Measurements from ENCODE around the gene AQP2. TPM values are rescaled to one million over a fixed set of nuclear protein-coding genes. Genes with fewer than 3 reads are reported as not detected.
"Not testable (repeated sequence)": the region's sequence is repeated elsewhere in the genome, so short reads cannot be mapped to it uniquely, and the experiment has no call there.

AQP2 gene
- total RNA-seq, 3 donors from 2014 or later (not counting 1 experiment from before 2014, with no cell fraction given): not detected

- no peak for TF ChIP-seq CTCF (IDR thresholded peaks at IDR 0.05)
- ATAC-seq (no peak), DNase-seq (no peak)
- Mint-ChIP-seq H3K9me3 (no peaks in the 10 kb centered on the region), H3K36me3 (no peaks in the 10 kb centered on the region), H3K4me1 (no peaks in the 10 kb centered on the region), H3K27ac (no peak overlapping the region), H3K4me3 (no peak overlapping the region), H3K27me3 (ENCODE audit: low read depth in 2 of 2) (no peaks in the 10 kb centered on the region)
- Histone ChIP-seq H3K9me3 (ENCODE audit: control insufficient read depth, insufficient read depth, low read length) (no peaks in the 10 kb centered on the region), H3K4me1 (ENCODE audit: control insufficient read depth, insufficient read depth, low read length) (peaks cover 10% of the 10 kb centered on the region), H3K36me3 (ENCODE audit: control insufficient read depth, insufficient read depth, low read length) (no peaks in the 10 kb centered on the region), H3K27ac (ENCODE audit: low read length) (no peak overlapping the region), H3K27me3 (ENCODE audit: control insufficient read depth, insufficient read depth, low read length) (no peaks in the 10 kb centered on the region), H3K4me3 (ENCODE audit: low read length) (no peak overlapping the region)
- intact Hi-C loops (cut with micrococcal nuclease): no loop called here
- 16% methylated on average over 7 of the region's 8 CpGs for WGBS (ENCODE audit: insufficient coverage)
These were observed 33.4 kb downstream of the AQP2 start for GRCh38 chr12:49983892-49984291.

GRCh38 chr12:49984476-49985359, 34.2 kb downstream of the AQP2 start:
- DNase-seq (no peak), ATAC-seq (no peak)
- Mint-ChIP-seq H3K9me3 (no peaks in the 10 kb centered on the region), H3K4me1 (no peaks in the 10 kb centered on the region), H3K27ac (no peak overlapping the region), H3K4me3 (no peak overlapping the region), H3K36me3 (no peaks in the 10 kb centered on the region), H3K27me3 (ENCODE audit: low read depth in 2 of 2) (no peaks in the 10 kb centered on the region)
- peaks cover under 1% of the 10 kb centered on the region for H3K36me3 ChIP-seq (ENCODE audit: control insufficient read depth, insufficient read depth, low read length)
- intact Hi-C loops (cut with micrococcal nuclease): no loop called here
- no peaks in the 10 kb centered on the region for H3K9me3 ChIP-seq (ENCODE audit: control insufficient read depth, insufficient read depth, low read length)
- H3K4me3 ChIP-seq (ENCODE audit: low read length): no peak overlapping the region
- TF ChIP-seq CTCF (IDR thresholded peaks at IDR 0.05): no peak
- 99% methylated on average over 9 of the region's 9 CpGs for WGBS (ENCODE audit: insufficient coverage)
- no peak overlapping the region for H3K27ac ChIP-seq (ENCODE audit: low read length)
- no peaks in the 10 kb centered on the region for H3K27me3 ChIP-seq (ENCODE audit: control insufficient read depth, insufficient read depth, low read length)
- H3K4me1 ChIP-seq (ENCODE audit: control insufficient read depth, insufficient read depth, low read length): peaks cover 10% of the 10 kb centered on the region

- no peaks in the 10 kb centered on the region for H3K4me1 Mint-ChIP-seq
- peaks cover 4% of the 10 kb centered on the region for H3K36me3 ChIP-seq (ENCODE audit: control insufficient read depth, insufficient read depth, low read length)
- DNase-seq: no peak
- H3K9me3 ChIP-seq (ENCODE audit: control insufficient read depth, insufficient read depth, low read length): no peaks in the 10 kb centered on the region
- no peaks in the 10 kb centered on the region for H3K9me3 Mint-ChIP-seq
- intact Hi-C loops (cut with micrococcal nuclease): no loop called here
- H3K27me3 ChIP-seq (ENCODE audit: control insufficient read depth, insufficient read depth, low read length): no peaks in the 10 kb centered on the region
- peaks cover 10% of the 10 kb centered on the region for H3K4me1 ChIP-seq (ENCODE audit: control insufficient read depth, insufficient read depth, low read length)
- H3K27me3 Mint-ChIP-seq (ENCODE audit: low read depth in 2 of 2): no peaks in the 10 kb centered on the region
- no peak overlapping the region for H3K4me3 ChIP-seq (ENCODE audit: low read length)
- peak overlapping the region in 1 of 2 donors; percentile 13 for H3K27ac Mint-ChIP-seq
- no peak for TF ChIP-seq CTCF (IDR thresholded peaks at IDR 0.05)
- no peaks in the 10 kb centered on the region for H3K36me3 Mint-ChIP-seq
- no peak overlapping the region for H3K4me3 Mint-ChIP-seq
- 90% methylated on average over 5 of the region's 5 CpGs for WGBS (ENCODE audit: insufficient coverage)
- H3K27ac ChIP-seq (ENCODE audit: low read length): no peak overlapping the region
- ATAC-seq: no peak
These were observed 35.4 kb downstream of the AQP2 start for GRCh38 chr12:49985981-49986380.

GRCh38 chr12:49986476-49986875, 35.9 kb downstream of the AQP2 start:
- H3K27me3 Mint-ChIP-seq (ENCODE audit: low read depth in 2 of 2); H3K27ac ChIP-seq (ENCODE audit: low read length); H3K4me3 ChIP-seq (ENCODE audit: low read length); H3K4me1 ChIP-seq (ENCODE audit: control insufficient read depth, insufficient read depth, low read length); DNase-seq; H3K9me3 ChIP-seq (ENCODE audit: control insufficient read depth, insufficient read depth, low read length); H3K27me3 ChIP-seq (ENCODE audit: control insufficient read depth, insufficient read depth, low read length); intact Hi-C loops (cut with micrococcal nuclease); H3K36me3 Mint-ChIP-seq; H3K36me3 ChIP-seq (ENCODE audit: control insufficient read depth, insufficient read depth, low read length); H3K9me3 Mint-ChIP-seq; H3K4me1 Mint-ChIP-seq; H3K4me3 Mint-ChIP-seq; ATAC-seq: not testable (repeated sequence)
- peak overlapping the region in 1 of 2 donors; percentile 13 for H3K27ac Mint-ChIP-seq
- 100% methylated on average over 3 of the region's 3 CpGs for WGBS (ENCODE audit: insufficient coverage)
